Vagina (tissue), 2 donors: ENCODE results near the gene NTN3. TPM values are rescaled to one million over a fixed set of nuclear protein-coding genes. Genes with fewer than 3 reads are reported as not detected.

Experiments
- DNase-seq, 2 donors: peaks; one replicate each; pipeline ENCODE4 v3.0.0-alpha.2; 2017; ENCODE audit errors: extremely low spot score in 2 of 2
- H3K27ac ChIP-seq: fragments of 200-600 bp; sonication (generic); one replicate; pipeline ENCODE4 v1.5.1; 2019
- H3K27me3 ChIP-seq: fragments of 200-600 bp; sonication (generic); one replicate; pipeline ENCODE4 v1.5.1; 2019
- H3K36me3 ChIP-seq, 2 donors: fragments of 200-600 bp; sonication (generic); one replicate each; pipeline ENCODE4 v1.5.1; 2017 to 2019
- H3K4me1 ChIP-seq: fragments of 200-600 bp; sonication (generic); one replicate; pipeline ENCODE4 v1.5.1; 2019
- H3K4me3 ChIP-seq, 2 donors: fragments of 200-600 bp; sonication (generic); 1 replicate in 1 of 2; 2 replicates in 1 of 2; pipeline ENCODE4 v1.5.1; 2016 to 2019
- H3K9me3 ChIP-seq: fragments of 200-600 bp; sonication (generic); one replicate; pipeline ENCODE4 v1.5.1; 2019
- CTCF ChIP-seq, 3 experiments: fragments of 450-650 bp in 2 of 3; fragments of 200-600 bp in 1 of 3; sonication (generic) in 1 of 3; IDR thresholded peaks; one replicate each; pipeline ENCODE4 v1.5.1; 2017 to 2019; ENCODE audit warnings: antibody characterized with exemption in 3 of 3, mild to moderate bottlenecking in 2 of 3, moderate library complexity in 2 of 3
- POLR2A ChIP-seq, 2 donors: fragments of 450-650 bp; IDR thresholded peaks; one replicate each; pipeline ENCODE4 v1.6.1; 2017; ENCODE audit warnings: antibody characterized with exemption in 2 of 2, mild to moderate bottlenecking in 2 of 2, moderate library complexity in 2 of 2
- POLR2AphosphoS5 ChIP-seq, 2 donors: sonication (generic); formaldehyde crosslinking; IDR thresholded peaks; one replicate each; pipeline ENCODE4 v1.9.0; 2017; ENCODE audit warnings: antibody characterized with exemption in 2 of 2, mild to moderate bottlenecking in 2 of 2, low read depth in 1 of 2; ENCODE audit not compliant: insufficient read depth in 1 of 2
- intact Hi-C: fragments of 100-400 bp; cut with DNase I; formaldehyde crosslinking; loops from one replicate; pipeline ENCODE4 v1.15.1; 2023
- total RNA-seq: library from RNA; depleted of rRNA; stranded (reverse); fragments of >200 nt; gene quantifications from one replicate; pipeline ENCODE4 v1.2.3, GENCODE V29; 2016

Gene NTN3
- total RNA-seq, 1 donor from 2014 or later, result not detected

- no peak for DNase-seq
- intact Hi-C loops, result no loop called here
- no peak overlapping the region for H3K27ac ChIP-seq
- H3K36me3 ChIP-seq, result no peaks in the 10 kb centered on the region
- H3K4me3 ChIP-seq, result no peak overlapping the region
- H3K4me1 ChIP-seq, result peaks cover 14% of the 10 kb centered on the region
- no peaks in the 10 kb centered on the region for H3K9me3 ChIP-seq
- no peak for TF ChIP-seq POLR2AphosphoS5 (IDR thresholded peaks at IDR 0.05; ENCODE audit: insufficient read depth in 1 of 2, low read depth in 1 of 2)
- TF ChIP-seq CTCF (IDR thresholded peaks at IDR 0.05), result no peak
- no peak for TF ChIP-seq POLR2A (IDR thresholded peaks at IDR 0.05)
- no peaks in the 10 kb centered on the region for H3K27me3 ChIP-seq
These were observed 36.1 kb downstream of the NTN3 start for GRCh38 chr16:2507052-2507659.

- Histone ChIP-seq H3K4me3 (no peak overlapping the region), H3K36me3 (no peaks in the 10 kb centered on the region), H3K27me3 (no peaks in the 10 kb centered on the region), H3K27ac (no peak overlapping the region), H3K9me3 (no peaks in the 10 kb centered on the region), H3K4me1 (peaks cover 11% of the 10 kb centered on the region)
- no peak for TF ChIP-seq POLR2AphosphoS5 (IDR thresholded peaks at IDR 0.05; ENCODE audit: insufficient read depth in 1 of 2, low read depth in 1 of 2)
- TF ChIP-seq POLR2A (IDR thresholded peaks at IDR 0.05), result no peak
- TF ChIP-seq CTCF (IDR thresholded peaks at IDR 0.05), result no peak
- DNase-seq, result no peak
- intact Hi-C loops, result no loop called here
These were observed 36.6 kb downstream of the NTN3 start for GRCh38 chr16:2507665-2508064.

GRCh38 chr16:2508722-2509400 lies 37.8 kb downstream of the NTN3 start:
- Histone ChIP-seq H3K27me3 (no peaks in the 10 kb centered on the region), H3K9me3 (no peaks in the 10 kb centered on the region), H3K27ac (no peak overlapping the region), H3K4me3 (no peak overlapping the region), H3K4me1 (peaks cover 10% of the 10 kb centered on the region), H3K36me3 (no peaks in the 10 kb centered on the region)
- no peak for DNase-seq
- TF ChIP-seq POLR2A (IDR thresholded peaks at IDR 0.05) (no peak), CTCF (IDR thresholded peaks at IDR 0.05) (no peak), POLR2AphosphoS5 (IDR thresholded peaks at IDR 0.05; ENCODE audit: insufficient read depth in 1 of 2, low read depth in 1 of 2) (no peak)
- intact Hi-C loops, result no loop called here

GRCh38 chr16:2511128-2511800 lies 40.2 kb downstream of the NTN3 start:
- TF ChIP-seq POLR2A (IDR thresholded peaks at IDR 0.05) (no peak), POLR2AphosphoS5 (IDR thresholded peaks at IDR 0.05; ENCODE audit: insufficient read depth in 1 of 2, low read depth in 1 of 2) (peak; percentile 50 to 84)
- no peak for DNase-seq
- peak overlapping the region; percentile 99 for H3K27ac ChIP-seq
- peaks cover 26% of the 10 kb centered on the region for H3K4me1 ChIP-seq
- peak overlapping the region in 1 of 2 donors; percentile 23 for H3K4me3 ChIP-seq
- intact Hi-C loops, result loop anchor here (10.0 kb wide), 2 partner anchors 256 to 356 kb away; partner anchors contain the start of genes ECI1 and TRAF7
- no peaks in the 10 kb centered on the region for H3K27me3 ChIP-seq
- H3K9me3 ChIP-seq, result no peaks in the 10 kb centered on the region
- H3K36me3 ChIP-seq, result no peaks in the 10 kb centered on the region

- H3K4me3 ChIP-seq, result peak overlapping the region in 1 of 2 donors; percentile 23
- H3K4me1 ChIP-seq, result peaks cover 35% of the 10 kb centered on the region
- peak overlapping the region; percentile 99 for H3K27ac ChIP-seq
- H3K9me3 ChIP-seq, result no peaks in the 10 kb centered on the region
- DNase-seq, result no peak
- H3K36me3 ChIP-seq, result no peaks in the 10 kb centered on the region
- H3K27me3 ChIP-seq, result no peaks in the 10 kb centered on the region
- intact Hi-C loops, result loop anchor here (10.0 kb wide), 2 partner anchors 257 to 357 kb away; partner anchors contain the start of genes ECI1 and TRAF7
- no peak for TF ChIP-seq POLR2AphosphoS5 (IDR thresholded peaks at IDR 0.05; ENCODE audit: insufficient read depth in 1 of 2, low read depth in 1 of 2)
- no peak for TF ChIP-seq CTCF (IDR thresholded peaks at IDR 0.05)
- TF ChIP-seq POLR2A (IDR thresholded peaks at IDR 0.05), result no peak
These were observed 41.1 kb downstream of the NTN3 start for GRCh38 chr16:2511996-2512734.
